Measurements from ENCODE around the gene P4HA3.

- TF ChIP-seq POLR2AphosphoS5 (IDR thresholded peaks at IDR 0.05) = no peak
- TF ChIP-seq CTCF (IDR thresholded peaks at IDR 0.05) = peak in 1 of 3 experiments; percentile 12
- TF ChIP-seq POLR2A (IDR thresholded peaks at IDR 0.05; ENCODE audit: low read depth) = no peak
Observed at GRCh38 chr11:74311352-74311926, at the start of gene P4HA3.

All from esophagus muscularis mucosa (tissue), 3 donors.